Memory B cell (primary cell): ENCODE data around the gene CA9.
A peak's percentile ranks its signal among the peaks of the same experiment; 100 is the strongest.
"Not testable (repeated sequence)": the region's sequence is repeated elsewhere in the genome, so short reads cannot be mapped to it uniquely, and the experiment has no call there.

ENCODE experiments used
- ATAC-seq: fragments of 150-1000 bp; cut with Tn5 transposase; 2 replicates; pipeline ENCODE4 v1.10.0; 2021; ENCODE audit warnings: low read depth, mild to moderate bottlenecking, moderate library complexity
- DNase-seq, 2 donors: peaks; one replicate each; pipeline ENCODE4 v3.0.0; 2022; ENCODE audit warnings: low spot score in 2 of 2
- H3K27ac Mint-ChIP-seq: one replicate; pipeline ENCODE4 v1.8.0; 2022; ENCODE audit warnings: mild to moderate bottlenecking, moderate library complexity, mixed read lengths
- H3K27me3 Mint-ChIP-seq: one replicate; pipeline ENCODE4 v1.8.0; 2022; ENCODE audit warnings: mixed read lengths
- H3K36me3 Mint-ChIP-seq: one replicate; pipeline ENCODE4 v1.8.0; 2022; ENCODE audit warnings: mild to moderate bottlenecking, mixed read lengths
- H3K4me1 Mint-ChIP-seq: one replicate; pipeline ENCODE4 v1.8.0; 2022; ENCODE audit warnings: mixed read lengths
- H3K4me3 Mint-ChIP-seq: one replicate; pipeline ENCODE4 v1.8.0; 2022; ENCODE audit warnings: mild to moderate bottlenecking, moderate library complexity, mixed read lengths
- H3K9me3 Mint-ChIP-seq: one replicate; pipeline ENCODE4 v1.8.0; 2022; ENCODE audit warnings: mixed read lengths

The CA9 gene

GRCh38 chr9:35645736-35646135, 28.0 kb upstream of the CA9 start:
- Mint-ChIP-seq H3K4me3 (peak overlapping the region; percentile 91), H3K4me1 (peaks cover 42% of the 10 kb centered on the region), H3K27ac (peak overlapping the region; percentile 95)
- not testable (repeated sequence) for H3K36me3 Mint-ChIP-seq, H3K9me3 Mint-ChIP-seq, H3K27me3 Mint-ChIP-seq, ATAC-seq, DNase-seq

- Mint-ChIP-seq H3K4me1 (peaks cover 42% of the 10 kb centered on the region), H3K36me3 (peaks cover 5% of the 10 kb centered on the region), H3K4me3 (peak overlapping the region; percentile 91), H3K9me3 (no peaks in the 10 kb centered on the region), H3K27me3 (no peaks in the 10 kb centered on the region), H3K27ac (peak overlapping the region; percentile 95)
- ATAC-seq (no peak), DNase-seq (no peak)
Measured at GRCh38 chr9:35646153-35646532, 27.6 kb upstream of the CA9 start.

GRCh38 chr9:35646533-35647265, 27.0 kb upstream of the CA9 start:
- Mint-ChIP-seq H3K27ac (peak overlapping the region; percentile 95), H3K4me1 (peaks cover 41% of the 10 kb centered on the region), H3K4me3 (peak overlapping the region; percentile 91), H3K36me3 (peaks cover 2% of the 10 kb centered on the region), H3K9me3 (no peaks in the 10 kb centered on the region), H3K27me3 (no peaks in the 10 kb centered on the region)
- ATAC-seq = peak; percentile 84
- peak; percentile 94 to 97 for DNase-seq

GRCh38 chr9:35649431-35650340, 24.0 kb upstream of the CA9 start:
- Mint-ChIP-seq H3K4me3 (peak overlapping the region; percentile 94), H3K4me1 (peaks cover 40% of the 10 kb centered on the region), H3K36me3 (peaks cover 2% of the 10 kb centered on the region), H3K27me3 (no peaks in the 10 kb centered on the region), H3K9me3 (no peaks in the 10 kb centered on the region), H3K27ac (peak overlapping the region; percentile 95)
- no peak for DNase-seq
- no peak for ATAC-seq

- ATAC-seq = no peak
- Mint-ChIP-seq H3K27me3 (no peaks in the 10 kb centered on the region), H3K36me3 (peaks cover 2% of the 10 kb centered on the region), H3K4me1 (peaks cover 40% of the 10 kb centered on the region), H3K27ac (peak within 1 kb of the TSS; percentile 95), H3K4me3 (peak within 1 kb of the TSS; percentile 94), H3K9me3 (no peaks in the 10 kb centered on the region)
- no peak for DNase-seq
Measured at GRCh38 chr9:35650341-35651158, 23.2 kb upstream of the CA9 start, which contains the start of gene SIT1. SIT1 (minus strand) TSS chr9:35650931; CDS start chr9:35650853, 78 bp downstream.

GRCh38 chr9:35651956-35652828, 21.5 kb upstream of the CA9 start:
- peaks cover 46% of the 10 kb centered on the region for H3K4me1 Mint-ChIP-seq

GRCh38 chr9:35652829-35653209, 20.9 kb upstream of the CA9 start:
- Mint-ChIP-seq H3K4me1 (peaks cover 47% of the 10 kb centered on the region), H3K9me3 (no peaks in the 10 kb centered on the region), H3K4me3 (no peak overlapping the region), H3K27me3 (no peaks in the 10 kb centered on the region), H3K27ac (no peak overlapping the region), H3K36me3 (peaks cover 2% of the 10 kb centered on the region)
- DNase-seq (no peak), ATAC-seq (no peak)

More at GRCh38 chr9:35651956-35652828, 21.5 kb upstream of the CA9 start:
- Mint-ChIP-seq H3K4me3 (peak overlapping the region; percentile 28), H3K27ac (no peak overlapping the region), H3K36me3 (peaks cover 2% of the 10 kb centered on the region), H3K9me3 (no peaks in the 10 kb centered on the region), H3K27me3 (no peaks in the 10 kb centered on the region)
- ATAC-seq = no peak
- no peak for DNase-seq

- Mint-ChIP-seq H3K36me3 (no peaks in the 10 kb centered on the region), H3K4me3 (no peak overlapping the region), H3K27me3 (no peaks in the 10 kb centered on the region), H3K4me1 (peaks cover 41% of the 10 kb centered on the region), H3K9me3 (no peaks in the 10 kb centered on the region), H3K27ac (peak overlapping the region; percentile 35)
- DNase-seq (no peak), ATAC-seq (no peak)
Measured at GRCh38 chr9:35653611-35654010, 20.1 kb upstream of the CA9 start.

GRCh38 chr9:35656348-35656747, 17.4 kb upstream of the CA9 start:
- ATAC-seq = no peak
- DNase-seq = no peak
- Mint-ChIP-seq H3K27me3 (no peaks in the 10 kb centered on the region), H3K9me3 (no peaks in the 10 kb centered on the region), H3K36me3 (peaks cover 7% of the 10 kb centered on the region), H3K4me3 (peak overlapping the region; percentile 90), H3K4me1 (peaks cover 34% of the 10 kb centered on the region), H3K27ac (peak overlapping the region; percentile 100)

- Mint-ChIP-seq H3K9me3 (no peaks in the 10 kb centered on the region), H3K27ac (peak overlapping the region; percentile 100), H3K36me3 (peaks cover 7% of the 10 kb centered on the region), H3K27me3 (no peaks in the 10 kb centered on the region), H3K4me3 (peak overlapping the region; percentile 90), H3K4me1 (peaks cover 35% of the 10 kb centered on the region)
- DNase-seq = no peak
- ATAC-seq = no peak
Measured at GRCh38 chr9:35656831-35657545, 16.7 kb upstream of the CA9 start.

- Mint-ChIP-seq H3K27ac (peak within 1 kb of the TSS; percentile 100), H3K4me1 (peaks cover 38% of the 10 kb centered on the region)
Measured at GRCh38 chr9:35657546-35658136, 16.1 kb upstream of the CA9 start, which contains the start of gene RMRP. RMRP (minus strand) TSS chr9:35658019.

More at GRCh38 chr9:35657546-35658136, 16.1 kb upstream of the CA9 start, which contains the start of gene RMRP:
- no peaks in the 10 kb centered on the region for H3K27me3 Mint-ChIP-seq
- DNase-seq (peak; percentile 84 to 87), ATAC-seq (peak; percentile 77)
- H3K36me3 Mint-ChIP-seq = peaks cover 7% of the 10 kb centered on the region
- H3K4me3 Mint-ChIP-seq = peak within 1 kb of the TSS; percentile 90
- no peaks in the 10 kb centered on the region for H3K9me3 Mint-ChIP-seq
